ENCODE results near the gene OPRD1.
"Not testable (repeated sequence)": the region's sequence is repeated elsewhere in the genome, so short reads cannot be mapped to it uniquely, and the experiment has no call there.

DNA sequence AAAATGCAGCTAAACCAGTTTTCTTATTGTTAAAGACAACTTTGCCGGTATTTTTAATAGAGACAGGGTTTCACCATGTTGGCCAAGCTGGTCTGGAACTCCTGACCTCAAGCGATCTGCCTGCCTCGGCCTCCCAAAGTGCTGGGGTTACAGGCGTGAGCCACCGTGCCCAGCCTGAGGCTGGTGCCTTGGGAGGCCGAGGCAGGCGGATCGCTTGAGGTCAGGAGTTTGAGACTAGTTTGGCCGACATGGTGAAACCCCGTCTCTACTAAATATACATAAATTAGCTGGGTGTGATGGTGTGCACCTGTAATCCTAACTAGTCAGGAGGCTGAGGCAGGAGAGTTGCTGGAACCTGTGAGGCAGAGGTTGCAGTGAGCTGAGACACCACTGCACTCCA is 40.0 kb upstream of the OPRD1 start:
- TF ChIP-seq MEIS1 (CRISPR knock-in tag; IDR thresholded peaks at IDR 0.05; ENCODE audit: borderline replicate concordance); ZNF416 (tag by site-specific recombination; IDR thresholded peaks at IDR 0.05); ZNF530 (tag by site-specific recombination; IDR thresholded peaks at IDR 0.05; ENCODE audit: low read depth); SP7 (tag by site-specific recombination; IDR thresholded peaks at IDR 0.05); ZNF580 (tag by site-specific recombination; IDR thresholded peaks at IDR 0.05); ZNF138 (tag by site-specific recombination; IDR thresholded peaks at IDR 0.05; ENCODE audit: borderline replicate concordance); OVOL3 (tag by site-specific recombination; IDR thresholded peaks at IDR 0.05); ZNF398 (tag by site-specific recombination; IDR thresholded peaks at IDR 0.05); KLF9 (tag by site-specific recombination; IDR thresholded peaks at IDR 0.05; ENCODE audit: low read depth); ZSCAN5A (tag by site-specific recombination; IDR thresholded peaks at IDR 0.05); REPIN1 (tag by site-specific recombination; IDR thresholded peaks at IDR 0.05; ENCODE audit: low read depth): not testable (repeated sequence)
- TF ChIP-seq, protein P1, sequence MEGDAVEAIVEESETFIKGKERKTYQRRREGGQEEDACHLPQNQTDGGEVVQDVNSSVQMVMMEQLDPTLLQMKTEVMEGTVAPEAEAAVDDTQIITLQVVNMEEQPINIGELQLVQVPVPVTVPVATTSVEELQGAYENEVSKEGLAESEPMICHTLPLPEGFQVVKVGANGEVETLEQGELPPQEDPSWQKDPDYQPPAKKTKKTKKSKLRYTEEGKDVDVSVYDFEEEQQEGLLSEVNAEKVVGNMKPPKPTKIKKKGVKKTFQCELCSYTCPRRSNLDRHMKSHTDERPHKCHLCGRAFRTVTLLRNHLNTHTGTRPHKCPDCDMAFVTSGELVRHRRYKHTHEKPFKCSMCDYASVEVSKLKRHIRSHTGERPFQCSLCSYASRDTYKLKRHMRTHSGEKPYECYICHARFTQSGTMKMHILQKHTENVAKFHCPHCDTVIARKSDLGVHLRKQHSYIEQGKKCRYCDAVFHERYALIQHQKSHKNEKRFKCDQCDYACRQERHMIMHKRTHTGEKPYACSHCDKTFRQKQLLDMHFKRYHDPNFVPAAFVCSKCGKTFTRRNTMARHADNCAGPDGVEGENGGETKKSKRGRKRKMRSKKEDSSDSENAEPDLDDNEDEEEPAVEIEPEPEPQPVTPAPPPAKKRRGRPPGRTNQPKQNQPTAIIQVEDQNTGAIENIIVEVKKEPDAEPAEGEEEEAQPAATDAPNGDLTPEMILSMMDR (tag by site-specific recombination; IDR thresholded peaks at IDR 0.05), result not testable (repeated sequence)
- TF ChIP-seq, protein P2, sequence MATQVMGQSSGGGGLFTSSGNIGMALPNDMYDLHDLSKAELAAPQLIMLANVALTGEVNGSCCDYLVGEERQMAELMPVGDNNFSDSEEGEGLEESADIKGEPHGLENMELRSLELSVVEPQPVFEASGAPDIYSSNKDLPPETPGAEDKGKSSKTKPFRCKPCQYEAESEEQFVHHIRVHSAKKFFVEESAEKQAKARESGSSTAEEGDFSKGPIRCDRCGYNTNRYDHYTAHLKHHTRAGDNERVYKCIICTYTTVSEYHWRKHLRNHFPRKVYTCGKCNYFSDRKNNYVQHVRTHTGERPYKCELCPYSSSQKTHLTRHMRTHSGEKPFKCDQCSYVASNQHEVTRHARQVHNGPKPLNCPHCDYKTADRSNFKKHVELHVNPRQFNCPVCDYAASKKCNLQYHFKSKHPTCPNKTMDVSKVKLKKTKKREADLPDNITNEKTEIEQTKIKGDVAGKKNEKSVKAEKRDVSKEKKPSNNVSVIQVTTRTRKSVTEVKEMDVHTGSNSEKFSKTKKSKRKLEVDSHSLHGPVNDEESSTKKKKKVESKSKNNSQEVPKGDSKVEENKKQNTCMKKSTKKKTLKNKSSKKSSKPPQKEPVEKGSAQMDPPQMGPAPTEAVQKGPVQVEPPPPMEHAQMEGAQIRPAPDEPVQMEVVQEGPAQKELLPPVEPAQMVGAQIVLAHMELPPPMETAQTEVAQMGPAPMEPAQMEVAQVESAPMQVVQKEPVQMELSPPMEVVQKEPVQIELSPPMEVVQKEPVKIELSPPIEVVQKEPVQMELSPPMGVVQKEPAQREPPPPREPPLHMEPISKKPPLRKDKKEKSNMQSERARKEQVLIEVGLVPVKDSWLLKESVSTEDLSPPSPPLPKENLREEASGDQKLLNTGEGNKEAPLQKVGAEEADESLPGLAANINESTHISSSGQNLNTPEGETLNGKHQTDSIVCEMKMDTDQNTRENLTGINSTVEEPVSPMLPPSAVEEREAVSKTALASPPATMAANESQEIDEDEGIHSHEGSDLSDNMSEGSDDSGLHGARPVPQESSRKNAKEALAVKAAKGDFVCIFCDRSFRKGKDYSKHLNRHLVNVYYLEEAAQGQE (tag by site-specific recombination; IDR thresholded peaks at IDR 0.05), result not testable (repeated sequence)
- TF ChIP-seq, protein P3, sequence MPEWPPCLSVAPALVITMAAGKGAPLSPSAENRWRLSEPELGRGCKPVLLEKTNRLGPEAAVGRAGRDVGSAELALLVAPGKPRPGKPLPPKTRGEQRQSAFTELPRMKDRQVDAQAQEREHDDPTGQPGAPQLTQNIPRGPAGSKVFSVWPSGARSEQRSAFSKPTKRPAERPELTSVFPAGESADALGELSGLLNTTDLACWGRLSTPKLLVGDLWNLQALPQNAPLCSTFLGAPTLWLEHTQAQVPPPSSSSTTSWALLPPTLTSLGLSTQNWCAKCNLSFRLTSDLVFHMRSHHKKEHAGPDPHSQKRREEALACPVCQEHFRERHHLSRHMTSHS (tag by site-specific recombination; IDR thresholded peaks at IDR 0.05), result not testable (repeated sequence)

All from HEK293 (cell line).